ENCODE measurements around the gene COL8A2. TPM values are rescaled to one million over a fixed set of nuclear protein-coding genes. Genes with fewer than 3 reads are reported as not detected.

COL8A2 gene
- total RNA-seq, 4 donors from 2014 or later: 1.2 to 5.4 (median 1.7) TPM

DNA sequence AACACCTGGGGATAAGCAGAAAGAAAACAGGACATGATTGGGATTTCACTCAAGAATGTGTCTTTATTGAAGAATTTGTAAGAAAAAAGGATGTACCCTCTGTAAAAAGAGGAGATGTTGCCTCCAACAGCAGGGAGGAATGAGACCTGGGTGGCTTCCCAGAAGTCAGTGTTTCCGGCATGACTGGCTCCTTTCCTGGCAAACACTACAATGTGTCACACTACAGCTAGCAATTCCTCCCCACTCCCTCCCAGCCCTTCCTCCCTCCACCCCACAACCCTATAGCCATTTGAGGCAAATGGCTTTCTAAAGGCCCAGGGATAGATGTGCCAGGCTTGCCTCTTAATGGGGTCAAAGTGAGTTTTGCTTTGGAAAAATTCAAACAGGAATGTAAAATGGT is 11.5 kb upstream of the COL8A2 start:
- no peaks in the 10 kb centered on the region for H3K27me3 ChIP-seq
- peaks cover 0 to 43% (median 16%) of the 10 kb centered on the region in 4 donors for H3K4me1 ChIP-seq
- no peak for DNase-seq
- peak overlapping the region; percentile 48 to 70 (median 62) for H3K27ac ChIP-seq
- no peaks in the 10 kb centered on the region for H3K9me3 ChIP-seq
- H3K4me3 ChIP-seq: no peak overlapping the region
- H3K36me3 ChIP-seq: peaks cover 0 to 22% (median 8%) of the 10 kb centered on the region in 4 donors
- intact Hi-C loops (cut with DNase I; ENCODE audit: low total_unique reads) (no loop called here), in situ Hi-C loops (cut with MboI; ENCODE audit: low pct_ligation_motif_present in 1 of 4, low pct_unique_long_range_greater_than_20kb in 1 of 4, low sequenced_read_pairs in 3 of 4) (no loop called here)
- TF ChIP-seq POLR2AphosphoS5 (IDR thresholded peaks at IDR 0.05): peak in 1 of 3 donors; percentile 46
- peak; percentile 32 for TF ChIP-seq EP300 (IDR thresholded peaks at IDR 0.05; ENCODE audit: low read depth)
- TF ChIP-seq, protein P1, sequence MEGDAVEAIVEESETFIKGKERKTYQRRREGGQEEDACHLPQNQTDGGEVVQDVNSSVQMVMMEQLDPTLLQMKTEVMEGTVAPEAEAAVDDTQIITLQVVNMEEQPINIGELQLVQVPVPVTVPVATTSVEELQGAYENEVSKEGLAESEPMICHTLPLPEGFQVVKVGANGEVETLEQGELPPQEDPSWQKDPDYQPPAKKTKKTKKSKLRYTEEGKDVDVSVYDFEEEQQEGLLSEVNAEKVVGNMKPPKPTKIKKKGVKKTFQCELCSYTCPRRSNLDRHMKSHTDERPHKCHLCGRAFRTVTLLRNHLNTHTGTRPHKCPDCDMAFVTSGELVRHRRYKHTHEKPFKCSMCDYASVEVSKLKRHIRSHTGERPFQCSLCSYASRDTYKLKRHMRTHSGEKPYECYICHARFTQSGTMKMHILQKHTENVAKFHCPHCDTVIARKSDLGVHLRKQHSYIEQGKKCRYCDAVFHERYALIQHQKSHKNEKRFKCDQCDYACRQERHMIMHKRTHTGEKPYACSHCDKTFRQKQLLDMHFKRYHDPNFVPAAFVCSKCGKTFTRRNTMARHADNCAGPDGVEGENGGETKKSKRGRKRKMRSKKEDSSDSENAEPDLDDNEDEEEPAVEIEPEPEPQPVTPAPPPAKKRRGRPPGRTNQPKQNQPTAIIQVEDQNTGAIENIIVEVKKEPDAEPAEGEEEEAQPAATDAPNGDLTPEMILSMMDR (IDR thresholded peaks at IDR 0.05): no peak
- no peak for TF ChIP-seq POLR2A (IDR thresholded peaks at IDR 0.05)
- 0 to 63% methylated on average over 1 of the region's 1 CpG for WGBS, 2 donors (ENCODE audit: low coverage in 1 of 2)

DNA sequence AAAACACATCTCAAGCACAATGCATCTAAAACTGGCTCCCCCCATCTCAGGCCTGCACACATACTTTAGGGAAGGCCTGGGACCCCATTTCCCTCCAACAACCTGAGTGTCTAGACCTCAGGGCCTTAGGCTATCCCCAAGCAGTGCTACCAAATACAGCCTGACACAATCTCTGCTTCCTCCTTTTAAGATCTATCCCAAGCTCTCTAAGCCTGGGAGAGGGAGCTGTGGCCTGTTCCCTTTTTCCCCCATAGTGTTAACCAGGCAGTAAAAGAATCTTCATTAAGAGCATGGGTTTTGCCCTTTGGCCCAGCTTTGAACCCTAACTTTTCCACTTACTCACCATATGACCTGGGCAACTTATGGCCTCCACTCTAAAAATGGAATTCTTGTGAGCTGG is 10.8 kb upstream of the COL8A2 start:
- Histone ChIP-seq H3K9me3 (no peaks in the 10 kb centered on the region), H3K4me3 (no peak overlapping the region), H3K36me3 (peaks cover 0 to 22% (median 8%) of the 10 kb centered on the region in 4 donors), H3K27ac (peak overlapping the region; percentile 48 to 70 (median 62)), H3K27me3 (no peaks in the 10 kb centered on the region), H3K4me1 (peaks cover 0 to 41% (median 16%) of the 10 kb centered on the region in 4 donors)
- intact Hi-C loops (cut with DNase I; ENCODE audit: low total_unique reads): loop anchor here (2.0 kb wide), 1 partner anchor 37 kb away; no protein-coding TSS in a partner anchor
- no peak for DNase-seq
- in situ Hi-C loops (cut with MboI; ENCODE audit: low pct_ligation_motif_present in 1 of 4, low pct_unique_long_range_greater_than_20kb in 1 of 4, low sequenced_read_pairs in 3 of 4): no loop called here
- TF ChIP-seq EP300 (IDR thresholded peaks at IDR 0.05; ENCODE audit: low read depth) (no peak), POLR2AphosphoS5 (IDR thresholded peaks at IDR 0.05) (no peak), POLR2A (IDR thresholded peaks at IDR 0.05) (no peak)
- TF ChIP-seq, protein P1 (IDR thresholded peaks at IDR 0.05): no peak

DNA sequence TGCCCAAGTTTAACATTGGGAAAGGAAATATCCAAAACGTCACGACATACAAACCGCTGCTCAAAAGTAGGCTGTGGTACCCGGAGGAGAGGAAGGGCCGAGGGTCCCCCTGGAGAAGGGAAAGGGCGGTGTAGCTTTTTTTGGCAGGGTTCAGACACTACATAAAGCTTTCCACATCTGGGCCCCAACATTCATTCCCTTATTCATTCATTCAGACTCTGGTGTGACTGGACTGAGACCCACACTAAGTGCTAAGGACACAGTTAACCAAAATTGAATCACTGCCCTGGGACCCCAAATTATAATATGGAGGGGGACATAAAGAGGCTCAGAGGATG is 10.3 kb upstream of the COL8A2 start:
- peak overlapping the region; percentile 48 to 70 (median 62) for H3K27ac ChIP-seq

DNA sequence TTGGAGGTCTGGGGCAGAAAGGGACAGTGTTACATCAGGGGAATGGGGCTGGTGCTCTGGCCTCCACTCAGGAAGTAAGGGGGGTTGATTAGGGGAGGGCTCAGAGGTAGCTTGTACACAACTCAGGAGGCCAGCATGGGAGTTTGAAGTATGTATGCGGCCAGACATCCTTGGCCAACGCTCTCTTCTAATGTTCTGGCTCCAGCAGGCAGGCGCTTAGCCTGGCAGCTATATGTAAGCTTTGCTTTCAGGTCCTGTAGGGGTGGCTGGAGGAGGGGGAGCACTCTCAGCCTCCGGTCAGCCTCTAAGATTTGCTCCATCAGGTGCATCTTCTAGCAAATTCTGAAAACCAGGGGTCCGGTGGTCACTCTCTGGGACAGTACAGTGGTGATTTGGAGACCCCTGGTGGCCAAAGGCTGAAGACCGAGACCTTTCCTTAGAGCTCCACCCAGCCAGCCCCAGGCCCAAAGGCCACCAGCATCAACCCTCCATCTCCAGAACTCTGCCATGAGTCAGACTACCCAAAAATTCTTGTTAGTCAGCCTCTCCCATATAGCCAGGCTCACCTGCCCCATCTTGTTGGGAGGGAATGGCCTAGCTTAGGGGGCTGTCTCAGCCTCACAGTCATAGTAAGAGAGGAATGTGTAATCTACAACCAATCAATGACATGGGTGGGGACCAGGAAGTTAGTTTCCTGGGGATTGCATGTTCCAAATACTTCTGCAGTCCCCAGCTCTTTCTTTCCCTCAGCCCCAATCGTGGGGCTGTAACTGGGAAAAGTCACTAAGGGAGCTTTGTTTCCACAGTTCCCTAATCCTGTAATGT is 9.7 kb upstream of the COL8A2 start:
- no peaks in the 10 kb centered on the region for H3K27me3 ChIP-seq
- intact Hi-C loops (cut with DNase I; ENCODE audit: low total_unique reads): loop anchor here (2.0 kb wide), 1 partner anchor 36 kb away; no protein-coding TSS in a partner anchor
- DNase-seq: peak; percentile 45
- peaks cover 0 to 20% (median 7%) of the 10 kb centered on the region in 4 donors for H3K36me3 ChIP-seq
- H3K4me3 ChIP-seq: no peak overlapping the region
- WGBS, 2 donors (ENCODE audit: low coverage in 1 of 2): 58% methylated on average over 7 of the region's 7 CpGs; no CpG with 5 or more reads in 1 of the 2 donors
- no peaks in the 10 kb centered on the region for H3K9me3 ChIP-seq
- in situ Hi-C loops (cut with MboI; ENCODE audit: low pct_ligation_motif_present in 1 of 4, low pct_unique_long_range_greater_than_20kb in 1 of 4, low sequenced_read_pairs in 3 of 4): no loop called here
- H3K4me1 ChIP-seq: peaks cover 0 to 35% (median 16%) of the 10 kb centered on the region in 4 donors
- TF ChIP-seq EP300 (IDR thresholded peaks at IDR 0.05; ENCODE audit: low read depth) (no peak), POLR2A (IDR thresholded peaks at IDR 0.05) (no peak), POLR2AphosphoS5 (IDR thresholded peaks at IDR 0.05) (no peak)
- TF ChIP-seq, protein P1 (IDR thresholded peaks at IDR 0.05): peak; percentile 61 to 73 (median 70)
- peak overlapping the region; percentile 48 to 70 (median 62) for H3K27ac ChIP-seq

More for the DNA sequence above, 10.3 kb upstream of the COL8A2 start:
- intact Hi-C loops (cut with DNase I; ENCODE audit: low total_unique reads) (loop anchor here (2.0 kb wide), 1 partner anchor 36 kb away; no protein-coding TSS in a partner anchor), in situ Hi-C loops (cut with MboI; ENCODE audit: low pct_ligation_motif_present in 1 of 4, low pct_unique_long_range_greater_than_20kb in 1 of 4, low sequenced_read_pairs in 3 of 4) (no loop called here)
- 70% methylated on average over 6 of the region's 6 CpGs; no CpG with 5 or more reads in 1 of the 2 donors for WGBS, 2 donors (ENCODE audit: low coverage in 1 of 2)
- Histone ChIP-seq H3K9me3 (no peaks in the 10 kb centered on the region), H3K4me1 (peaks cover 0 to 36% (median 16%) of the 10 kb centered on the region in 4 donors), H3K36me3 (peaks cover 0 to 22% (median 8%) of the 10 kb centered on the region in 4 donors), H3K27me3 (no peaks in the 10 kb centered on the region), H3K4me3 (no peak overlapping the region)
- TF ChIP-seq EP300 (IDR thresholded peaks at IDR 0.05; ENCODE audit: low read depth) (no peak), POLR2AphosphoS5 (IDR thresholded peaks at IDR 0.05) (no peak), POLR2A (IDR thresholded peaks at IDR 0.05) (no peak)
- TF ChIP-seq, protein P1 (IDR thresholded peaks at IDR 0.05): no peak
- DNase-seq: no peak
